ENCODE data around the gene RAB1A.

DNA sequence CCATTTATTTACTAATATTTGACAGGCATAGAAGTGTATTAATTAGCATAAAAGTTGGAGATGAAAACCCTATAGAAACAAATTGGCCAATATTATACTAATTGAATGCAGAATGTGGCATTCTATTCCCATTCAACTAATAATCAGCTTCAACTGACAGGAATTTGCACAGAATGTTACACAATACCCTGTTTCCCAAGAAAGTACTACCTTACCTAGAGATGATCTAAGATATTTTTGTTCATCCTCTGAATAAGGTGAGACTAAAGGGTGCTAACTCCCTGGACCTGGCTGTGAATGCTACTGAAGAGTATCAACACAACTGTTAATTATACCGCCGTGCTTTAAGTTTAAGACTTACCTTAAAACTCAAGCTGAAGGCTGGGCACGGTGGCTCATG lies 44.8 kb downstream of the RAB1A start:
- TF ChIP-seq, protein P1, sequence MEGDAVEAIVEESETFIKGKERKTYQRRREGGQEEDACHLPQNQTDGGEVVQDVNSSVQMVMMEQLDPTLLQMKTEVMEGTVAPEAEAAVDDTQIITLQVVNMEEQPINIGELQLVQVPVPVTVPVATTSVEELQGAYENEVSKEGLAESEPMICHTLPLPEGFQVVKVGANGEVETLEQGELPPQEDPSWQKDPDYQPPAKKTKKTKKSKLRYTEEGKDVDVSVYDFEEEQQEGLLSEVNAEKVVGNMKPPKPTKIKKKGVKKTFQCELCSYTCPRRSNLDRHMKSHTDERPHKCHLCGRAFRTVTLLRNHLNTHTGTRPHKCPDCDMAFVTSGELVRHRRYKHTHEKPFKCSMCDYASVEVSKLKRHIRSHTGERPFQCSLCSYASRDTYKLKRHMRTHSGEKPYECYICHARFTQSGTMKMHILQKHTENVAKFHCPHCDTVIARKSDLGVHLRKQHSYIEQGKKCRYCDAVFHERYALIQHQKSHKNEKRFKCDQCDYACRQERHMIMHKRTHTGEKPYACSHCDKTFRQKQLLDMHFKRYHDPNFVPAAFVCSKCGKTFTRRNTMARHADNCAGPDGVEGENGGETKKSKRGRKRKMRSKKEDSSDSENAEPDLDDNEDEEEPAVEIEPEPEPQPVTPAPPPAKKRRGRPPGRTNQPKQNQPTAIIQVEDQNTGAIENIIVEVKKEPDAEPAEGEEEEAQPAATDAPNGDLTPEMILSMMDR (IDR thresholded peaks at IDR 0.05), result no peak
- no peak for TF ChIP-seq POLR2A (IDR thresholded peaks at IDR 0.05)

Measured in gastroesophageal sphincter (tissue), 3 donors.